Measurements from ENCODE around the gene ATRX.
"Not testable (repeated sequence)": the region's sequence is repeated elsewhere in the genome, so short reads cannot be mapped to it uniquely, and the experiment has no call there.

DNA sequence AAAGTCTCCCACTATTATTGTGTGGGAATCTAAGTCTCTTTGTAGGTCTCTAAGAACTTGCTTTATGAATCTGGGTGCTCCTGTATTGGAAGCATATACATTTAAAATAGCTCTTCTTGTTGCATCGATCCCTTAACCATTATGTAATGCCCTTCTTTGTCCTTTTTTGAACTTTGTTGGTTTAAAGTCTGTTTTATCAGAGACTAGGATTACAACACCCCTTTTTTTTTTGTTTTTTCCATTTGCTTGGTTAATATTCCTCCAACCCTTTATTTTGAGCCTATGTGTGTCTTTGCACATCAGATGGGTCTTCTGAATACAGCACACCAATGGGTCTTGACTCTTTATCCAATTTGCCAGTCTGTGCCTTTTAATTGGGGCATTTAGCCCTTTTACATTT is 32.1 kb downstream of the ATRX start:
- TF ChIP-seq, protein P1, sequence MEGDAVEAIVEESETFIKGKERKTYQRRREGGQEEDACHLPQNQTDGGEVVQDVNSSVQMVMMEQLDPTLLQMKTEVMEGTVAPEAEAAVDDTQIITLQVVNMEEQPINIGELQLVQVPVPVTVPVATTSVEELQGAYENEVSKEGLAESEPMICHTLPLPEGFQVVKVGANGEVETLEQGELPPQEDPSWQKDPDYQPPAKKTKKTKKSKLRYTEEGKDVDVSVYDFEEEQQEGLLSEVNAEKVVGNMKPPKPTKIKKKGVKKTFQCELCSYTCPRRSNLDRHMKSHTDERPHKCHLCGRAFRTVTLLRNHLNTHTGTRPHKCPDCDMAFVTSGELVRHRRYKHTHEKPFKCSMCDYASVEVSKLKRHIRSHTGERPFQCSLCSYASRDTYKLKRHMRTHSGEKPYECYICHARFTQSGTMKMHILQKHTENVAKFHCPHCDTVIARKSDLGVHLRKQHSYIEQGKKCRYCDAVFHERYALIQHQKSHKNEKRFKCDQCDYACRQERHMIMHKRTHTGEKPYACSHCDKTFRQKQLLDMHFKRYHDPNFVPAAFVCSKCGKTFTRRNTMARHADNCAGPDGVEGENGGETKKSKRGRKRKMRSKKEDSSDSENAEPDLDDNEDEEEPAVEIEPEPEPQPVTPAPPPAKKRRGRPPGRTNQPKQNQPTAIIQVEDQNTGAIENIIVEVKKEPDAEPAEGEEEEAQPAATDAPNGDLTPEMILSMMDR (IDR thresholded peaks at IDR 0.05; ENCODE audit: low read depth, low read length, poor library complexity, severe bottlenecking), result not testable (repeated sequence)
- TF ChIP-seq EZH2phosphoT487 (IDR thresholded peaks at IDR 0.05; ENCODE audit: borderline replicate concordance, low read length), result not testable (repeated sequence)

All from DOHH2 (cell line).